ENCODE results near the gene LRRN2. TPM values are rescaled to one million over a fixed set of nuclear protein-coding genes. Genes with fewer than 3 reads are reported as not detected.

The LRRN2 gene
- total RNA-seq, 1 experiment from 2014 or later, result 2.0 TPM

DNA sequence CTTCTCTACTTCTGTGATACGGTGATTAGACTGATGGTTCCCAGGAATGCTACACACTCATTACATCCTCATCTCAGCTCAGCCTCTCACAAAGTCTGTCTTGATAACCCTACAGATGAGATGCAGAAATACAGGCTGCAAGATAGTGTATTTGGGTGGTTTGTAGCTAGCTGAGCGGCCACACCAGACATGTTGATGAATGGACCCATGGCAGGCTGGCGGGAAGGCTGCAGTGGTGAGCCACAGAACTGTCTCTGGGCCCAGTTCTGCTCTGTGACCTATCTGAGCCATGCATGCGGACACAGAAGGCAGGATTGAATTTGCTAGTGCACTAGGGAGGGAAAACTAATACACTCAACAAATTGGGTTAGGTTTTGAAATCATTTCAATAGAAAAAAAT is 71.9 kb downstream of the LRRN2 start:
- no peak for DNase-seq (ENCODE audit: low read depth, low spot score)
- TF ChIP-seq SIN3A (IDR thresholded peaks at IDR 0.05; ENCODE audit: borderline replicate concordance, insufficient read depth, low read depth, low read length), result no peak
- no peak for TF ChIP-seq POLR2AphosphoS5 (IDR thresholded peaks at IDR 0.05; ENCODE audit: low read depth, low read length)
- no peak for TF ChIP-seq TCF7L2 (IDR thresholded peaks at IDR 0.05; ENCODE audit: low read depth, low read length)
- TF ChIP-seq, protein P1, sequence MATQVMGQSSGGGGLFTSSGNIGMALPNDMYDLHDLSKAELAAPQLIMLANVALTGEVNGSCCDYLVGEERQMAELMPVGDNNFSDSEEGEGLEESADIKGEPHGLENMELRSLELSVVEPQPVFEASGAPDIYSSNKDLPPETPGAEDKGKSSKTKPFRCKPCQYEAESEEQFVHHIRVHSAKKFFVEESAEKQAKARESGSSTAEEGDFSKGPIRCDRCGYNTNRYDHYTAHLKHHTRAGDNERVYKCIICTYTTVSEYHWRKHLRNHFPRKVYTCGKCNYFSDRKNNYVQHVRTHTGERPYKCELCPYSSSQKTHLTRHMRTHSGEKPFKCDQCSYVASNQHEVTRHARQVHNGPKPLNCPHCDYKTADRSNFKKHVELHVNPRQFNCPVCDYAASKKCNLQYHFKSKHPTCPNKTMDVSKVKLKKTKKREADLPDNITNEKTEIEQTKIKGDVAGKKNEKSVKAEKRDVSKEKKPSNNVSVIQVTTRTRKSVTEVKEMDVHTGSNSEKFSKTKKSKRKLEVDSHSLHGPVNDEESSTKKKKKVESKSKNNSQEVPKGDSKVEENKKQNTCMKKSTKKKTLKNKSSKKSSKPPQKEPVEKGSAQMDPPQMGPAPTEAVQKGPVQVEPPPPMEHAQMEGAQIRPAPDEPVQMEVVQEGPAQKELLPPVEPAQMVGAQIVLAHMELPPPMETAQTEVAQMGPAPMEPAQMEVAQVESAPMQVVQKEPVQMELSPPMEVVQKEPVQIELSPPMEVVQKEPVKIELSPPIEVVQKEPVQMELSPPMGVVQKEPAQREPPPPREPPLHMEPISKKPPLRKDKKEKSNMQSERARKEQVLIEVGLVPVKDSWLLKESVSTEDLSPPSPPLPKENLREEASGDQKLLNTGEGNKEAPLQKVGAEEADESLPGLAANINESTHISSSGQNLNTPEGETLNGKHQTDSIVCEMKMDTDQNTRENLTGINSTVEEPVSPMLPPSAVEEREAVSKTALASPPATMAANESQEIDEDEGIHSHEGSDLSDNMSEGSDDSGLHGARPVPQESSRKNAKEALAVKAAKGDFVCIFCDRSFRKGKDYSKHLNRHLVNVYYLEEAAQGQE (IDR thresholded peaks at IDR 0.05; ENCODE audit: insufficient read depth in 1 of 2, low read depth in 2 of 2, low read length in 1 of 2), result no peak
- TF ChIP-seq, protein P2, sequence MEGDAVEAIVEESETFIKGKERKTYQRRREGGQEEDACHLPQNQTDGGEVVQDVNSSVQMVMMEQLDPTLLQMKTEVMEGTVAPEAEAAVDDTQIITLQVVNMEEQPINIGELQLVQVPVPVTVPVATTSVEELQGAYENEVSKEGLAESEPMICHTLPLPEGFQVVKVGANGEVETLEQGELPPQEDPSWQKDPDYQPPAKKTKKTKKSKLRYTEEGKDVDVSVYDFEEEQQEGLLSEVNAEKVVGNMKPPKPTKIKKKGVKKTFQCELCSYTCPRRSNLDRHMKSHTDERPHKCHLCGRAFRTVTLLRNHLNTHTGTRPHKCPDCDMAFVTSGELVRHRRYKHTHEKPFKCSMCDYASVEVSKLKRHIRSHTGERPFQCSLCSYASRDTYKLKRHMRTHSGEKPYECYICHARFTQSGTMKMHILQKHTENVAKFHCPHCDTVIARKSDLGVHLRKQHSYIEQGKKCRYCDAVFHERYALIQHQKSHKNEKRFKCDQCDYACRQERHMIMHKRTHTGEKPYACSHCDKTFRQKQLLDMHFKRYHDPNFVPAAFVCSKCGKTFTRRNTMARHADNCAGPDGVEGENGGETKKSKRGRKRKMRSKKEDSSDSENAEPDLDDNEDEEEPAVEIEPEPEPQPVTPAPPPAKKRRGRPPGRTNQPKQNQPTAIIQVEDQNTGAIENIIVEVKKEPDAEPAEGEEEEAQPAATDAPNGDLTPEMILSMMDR (IDR thresholded peaks at IDR 0.05), result no peak
- POLR2A ChIA-PET, result no interaction called here
- no TSS peak for BruUV-seq (replicated peaks)
- Histone ChIP-seq H3K36me3 (ENCODE audit: control insufficient read depth, insufficient read depth, low read length) (no peaks in the 10 kb centered on the region), H3K27me3 (ENCODE audit: control insufficient read depth, insufficient read depth, low read length) (no peaks in the 10 kb centered on the region; the same call in 1 of the 2 replicates), H3K9me3 (ENCODE audit: control insufficient read depth, insufficient read depth, low read depth, low read length) (no peaks in the 10 kb centered on the region), H3K4me3 (ENCODE audit: low read depth in 2 of 2, low read length in 2 of 2) (no peak overlapping the region), H3K27ac (ENCODE audit: low read length) (no peak overlapping the region), H3K4me1 (ENCODE audit: control insufficient read depth, insufficient read depth, low read length) (no peaks in the 10 kb centered on the region)
- in situ Hi-C loops (cut with HindIII; ENCODE audit: low pct_unique_long_range_greater_than_20kb, low sequenced_read_pairs), result no loop called here
- CTCF ChIA-PET, result no interaction called here
- intact Hi-C loops (cut with micrococcal nuclease; ENCODE audit: unreplicated experiment), result no loop called here
- ATAC-seq, result no peak

DNA sequence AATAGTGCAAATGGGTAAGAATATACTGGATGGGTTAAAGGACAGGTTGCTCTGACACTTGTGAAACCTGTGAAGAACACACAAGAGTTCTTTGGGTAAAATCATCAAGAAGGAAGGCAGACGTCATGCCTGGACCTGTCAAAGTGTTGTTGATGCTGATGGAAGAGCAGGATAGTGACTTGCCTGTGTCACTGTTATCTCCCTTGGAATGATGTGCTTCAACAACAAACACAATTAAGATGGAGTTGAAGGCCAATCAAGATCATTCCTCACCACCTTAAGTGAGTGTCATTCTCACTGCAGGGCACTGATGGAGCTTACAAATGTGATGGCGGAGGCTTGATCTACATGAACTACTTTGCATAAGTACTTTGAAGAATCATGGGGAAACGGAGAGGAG is 73.2 kb downstream of the LRRN2 start:
- CTCF ChIA-PET, result no interaction called here

More for the DNA sequence above, 73.2 kb downstream of the LRRN2 start:
- no peaks in the 10 kb centered on the region for H3K4me1 ChIP-seq (ENCODE audit: control insufficient read depth, insufficient read depth, low read length)
- in situ Hi-C loops (cut with HindIII; ENCODE audit: low pct_unique_long_range_greater_than_20kb, low sequenced_read_pairs), result no loop called here
- no TSS peak for BruUV-seq (replicated peaks)
- H3K4me3 ChIP-seq (ENCODE audit: low read depth in 2 of 2, low read length in 2 of 2), result no peak overlapping the region
- intact Hi-C loops (cut with micrococcal nuclease; ENCODE audit: unreplicated experiment), result no loop called here
- H3K9me3 ChIP-seq (ENCODE audit: control insufficient read depth, insufficient read depth, low read depth, low read length), result no peaks in the 10 kb centered on the region
- no peaks in the 10 kb centered on the region for H3K36me3 ChIP-seq (ENCODE audit: control insufficient read depth, insufficient read depth, low read length)
- no peak for TF ChIP-seq POLR2AphosphoS5 (IDR thresholded peaks at IDR 0.05; ENCODE audit: low read depth, low read length)
- TF ChIP-seq, protein P2 (IDR thresholded peaks at IDR 0.05), result no peak
- no peak for TF ChIP-seq TCF7L2 (IDR thresholded peaks at IDR 0.05; ENCODE audit: low read depth, low read length)
- no peak for TF ChIP-seq SIN3A (IDR thresholded peaks at IDR 0.05; ENCODE audit: borderline replicate concordance, insufficient read depth, low read depth, low read length)
- TF ChIP-seq, protein P1 (IDR thresholded peaks at IDR 0.05; ENCODE audit: insufficient read depth in 1 of 2, low read depth in 2 of 2, low read length in 1 of 2), result no peak
- H3K27ac ChIP-seq (ENCODE audit: low read length), result no peak overlapping the region
- DNase-seq (ENCODE audit: low read depth, low spot score) (no peak), ATAC-seq (no peak)
- POLR2A ChIA-PET, result no interaction called here
- H3K27me3 ChIP-seq (ENCODE audit: control insufficient read depth, insufficient read depth, low read length), result no peaks in the 10 kb centered on the region; the same call in 1 of the 2 replicates
